ENCODE measurements around the gene PRXL2B.

- TF ChIP-seq, protein P1, sequence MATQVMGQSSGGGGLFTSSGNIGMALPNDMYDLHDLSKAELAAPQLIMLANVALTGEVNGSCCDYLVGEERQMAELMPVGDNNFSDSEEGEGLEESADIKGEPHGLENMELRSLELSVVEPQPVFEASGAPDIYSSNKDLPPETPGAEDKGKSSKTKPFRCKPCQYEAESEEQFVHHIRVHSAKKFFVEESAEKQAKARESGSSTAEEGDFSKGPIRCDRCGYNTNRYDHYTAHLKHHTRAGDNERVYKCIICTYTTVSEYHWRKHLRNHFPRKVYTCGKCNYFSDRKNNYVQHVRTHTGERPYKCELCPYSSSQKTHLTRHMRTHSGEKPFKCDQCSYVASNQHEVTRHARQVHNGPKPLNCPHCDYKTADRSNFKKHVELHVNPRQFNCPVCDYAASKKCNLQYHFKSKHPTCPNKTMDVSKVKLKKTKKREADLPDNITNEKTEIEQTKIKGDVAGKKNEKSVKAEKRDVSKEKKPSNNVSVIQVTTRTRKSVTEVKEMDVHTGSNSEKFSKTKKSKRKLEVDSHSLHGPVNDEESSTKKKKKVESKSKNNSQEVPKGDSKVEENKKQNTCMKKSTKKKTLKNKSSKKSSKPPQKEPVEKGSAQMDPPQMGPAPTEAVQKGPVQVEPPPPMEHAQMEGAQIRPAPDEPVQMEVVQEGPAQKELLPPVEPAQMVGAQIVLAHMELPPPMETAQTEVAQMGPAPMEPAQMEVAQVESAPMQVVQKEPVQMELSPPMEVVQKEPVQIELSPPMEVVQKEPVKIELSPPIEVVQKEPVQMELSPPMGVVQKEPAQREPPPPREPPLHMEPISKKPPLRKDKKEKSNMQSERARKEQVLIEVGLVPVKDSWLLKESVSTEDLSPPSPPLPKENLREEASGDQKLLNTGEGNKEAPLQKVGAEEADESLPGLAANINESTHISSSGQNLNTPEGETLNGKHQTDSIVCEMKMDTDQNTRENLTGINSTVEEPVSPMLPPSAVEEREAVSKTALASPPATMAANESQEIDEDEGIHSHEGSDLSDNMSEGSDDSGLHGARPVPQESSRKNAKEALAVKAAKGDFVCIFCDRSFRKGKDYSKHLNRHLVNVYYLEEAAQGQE (IDR thresholded peaks at IDR 0.05; ENCODE audit: unreplicated experiment): no peak
- TF ChIP-seq, protein P2, sequence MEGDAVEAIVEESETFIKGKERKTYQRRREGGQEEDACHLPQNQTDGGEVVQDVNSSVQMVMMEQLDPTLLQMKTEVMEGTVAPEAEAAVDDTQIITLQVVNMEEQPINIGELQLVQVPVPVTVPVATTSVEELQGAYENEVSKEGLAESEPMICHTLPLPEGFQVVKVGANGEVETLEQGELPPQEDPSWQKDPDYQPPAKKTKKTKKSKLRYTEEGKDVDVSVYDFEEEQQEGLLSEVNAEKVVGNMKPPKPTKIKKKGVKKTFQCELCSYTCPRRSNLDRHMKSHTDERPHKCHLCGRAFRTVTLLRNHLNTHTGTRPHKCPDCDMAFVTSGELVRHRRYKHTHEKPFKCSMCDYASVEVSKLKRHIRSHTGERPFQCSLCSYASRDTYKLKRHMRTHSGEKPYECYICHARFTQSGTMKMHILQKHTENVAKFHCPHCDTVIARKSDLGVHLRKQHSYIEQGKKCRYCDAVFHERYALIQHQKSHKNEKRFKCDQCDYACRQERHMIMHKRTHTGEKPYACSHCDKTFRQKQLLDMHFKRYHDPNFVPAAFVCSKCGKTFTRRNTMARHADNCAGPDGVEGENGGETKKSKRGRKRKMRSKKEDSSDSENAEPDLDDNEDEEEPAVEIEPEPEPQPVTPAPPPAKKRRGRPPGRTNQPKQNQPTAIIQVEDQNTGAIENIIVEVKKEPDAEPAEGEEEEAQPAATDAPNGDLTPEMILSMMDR (conservative IDR thresholded peaks at IDR 0.05; ENCODE audit: low read depth in 2 of 2): no peak
- TF ChIP-seq EZH2phosphoT487 (IDR thresholded peaks at IDR 0.05; ENCODE audit: unreplicated experiment) (no peak), ZNF331 (CRISPR knock-in tag; IDR thresholded peaks at IDR 0.05; ENCODE audit: low read depth) (no peak), EZH2 (IDR thresholded peaks at IDR 0.05; ENCODE audit: low read depth, unreplicated experiment) (no peak), NANOG (IDR thresholded peaks at IDR 0.05; ENCODE audit: borderline replicate concordance) (no peak), POLR2AphosphoS5 (IDR thresholded peaks at IDR 0.05; ENCODE audit: low read depth) (no peak), CREB1 (CRISPR knock-in tag; IDR thresholded peaks at IDR 0.05; ENCODE audit: low read depth) (no peak), ETS1 (IDR thresholded peaks at IDR 0.05) (no peak), STAT1 (IDR thresholded peaks at IDR 0.05; ENCODE audit: unreplicated experiment) (no peak), JUNB (IDR thresholded peaks at IDR 0.05; ENCODE audit: unreplicated experiment) (no peak), ZNF114 (CRISPR knock-in tag; IDR thresholded peaks at IDR 0.05) (no peak)
- TF ChIP-seq, protein P3, sequence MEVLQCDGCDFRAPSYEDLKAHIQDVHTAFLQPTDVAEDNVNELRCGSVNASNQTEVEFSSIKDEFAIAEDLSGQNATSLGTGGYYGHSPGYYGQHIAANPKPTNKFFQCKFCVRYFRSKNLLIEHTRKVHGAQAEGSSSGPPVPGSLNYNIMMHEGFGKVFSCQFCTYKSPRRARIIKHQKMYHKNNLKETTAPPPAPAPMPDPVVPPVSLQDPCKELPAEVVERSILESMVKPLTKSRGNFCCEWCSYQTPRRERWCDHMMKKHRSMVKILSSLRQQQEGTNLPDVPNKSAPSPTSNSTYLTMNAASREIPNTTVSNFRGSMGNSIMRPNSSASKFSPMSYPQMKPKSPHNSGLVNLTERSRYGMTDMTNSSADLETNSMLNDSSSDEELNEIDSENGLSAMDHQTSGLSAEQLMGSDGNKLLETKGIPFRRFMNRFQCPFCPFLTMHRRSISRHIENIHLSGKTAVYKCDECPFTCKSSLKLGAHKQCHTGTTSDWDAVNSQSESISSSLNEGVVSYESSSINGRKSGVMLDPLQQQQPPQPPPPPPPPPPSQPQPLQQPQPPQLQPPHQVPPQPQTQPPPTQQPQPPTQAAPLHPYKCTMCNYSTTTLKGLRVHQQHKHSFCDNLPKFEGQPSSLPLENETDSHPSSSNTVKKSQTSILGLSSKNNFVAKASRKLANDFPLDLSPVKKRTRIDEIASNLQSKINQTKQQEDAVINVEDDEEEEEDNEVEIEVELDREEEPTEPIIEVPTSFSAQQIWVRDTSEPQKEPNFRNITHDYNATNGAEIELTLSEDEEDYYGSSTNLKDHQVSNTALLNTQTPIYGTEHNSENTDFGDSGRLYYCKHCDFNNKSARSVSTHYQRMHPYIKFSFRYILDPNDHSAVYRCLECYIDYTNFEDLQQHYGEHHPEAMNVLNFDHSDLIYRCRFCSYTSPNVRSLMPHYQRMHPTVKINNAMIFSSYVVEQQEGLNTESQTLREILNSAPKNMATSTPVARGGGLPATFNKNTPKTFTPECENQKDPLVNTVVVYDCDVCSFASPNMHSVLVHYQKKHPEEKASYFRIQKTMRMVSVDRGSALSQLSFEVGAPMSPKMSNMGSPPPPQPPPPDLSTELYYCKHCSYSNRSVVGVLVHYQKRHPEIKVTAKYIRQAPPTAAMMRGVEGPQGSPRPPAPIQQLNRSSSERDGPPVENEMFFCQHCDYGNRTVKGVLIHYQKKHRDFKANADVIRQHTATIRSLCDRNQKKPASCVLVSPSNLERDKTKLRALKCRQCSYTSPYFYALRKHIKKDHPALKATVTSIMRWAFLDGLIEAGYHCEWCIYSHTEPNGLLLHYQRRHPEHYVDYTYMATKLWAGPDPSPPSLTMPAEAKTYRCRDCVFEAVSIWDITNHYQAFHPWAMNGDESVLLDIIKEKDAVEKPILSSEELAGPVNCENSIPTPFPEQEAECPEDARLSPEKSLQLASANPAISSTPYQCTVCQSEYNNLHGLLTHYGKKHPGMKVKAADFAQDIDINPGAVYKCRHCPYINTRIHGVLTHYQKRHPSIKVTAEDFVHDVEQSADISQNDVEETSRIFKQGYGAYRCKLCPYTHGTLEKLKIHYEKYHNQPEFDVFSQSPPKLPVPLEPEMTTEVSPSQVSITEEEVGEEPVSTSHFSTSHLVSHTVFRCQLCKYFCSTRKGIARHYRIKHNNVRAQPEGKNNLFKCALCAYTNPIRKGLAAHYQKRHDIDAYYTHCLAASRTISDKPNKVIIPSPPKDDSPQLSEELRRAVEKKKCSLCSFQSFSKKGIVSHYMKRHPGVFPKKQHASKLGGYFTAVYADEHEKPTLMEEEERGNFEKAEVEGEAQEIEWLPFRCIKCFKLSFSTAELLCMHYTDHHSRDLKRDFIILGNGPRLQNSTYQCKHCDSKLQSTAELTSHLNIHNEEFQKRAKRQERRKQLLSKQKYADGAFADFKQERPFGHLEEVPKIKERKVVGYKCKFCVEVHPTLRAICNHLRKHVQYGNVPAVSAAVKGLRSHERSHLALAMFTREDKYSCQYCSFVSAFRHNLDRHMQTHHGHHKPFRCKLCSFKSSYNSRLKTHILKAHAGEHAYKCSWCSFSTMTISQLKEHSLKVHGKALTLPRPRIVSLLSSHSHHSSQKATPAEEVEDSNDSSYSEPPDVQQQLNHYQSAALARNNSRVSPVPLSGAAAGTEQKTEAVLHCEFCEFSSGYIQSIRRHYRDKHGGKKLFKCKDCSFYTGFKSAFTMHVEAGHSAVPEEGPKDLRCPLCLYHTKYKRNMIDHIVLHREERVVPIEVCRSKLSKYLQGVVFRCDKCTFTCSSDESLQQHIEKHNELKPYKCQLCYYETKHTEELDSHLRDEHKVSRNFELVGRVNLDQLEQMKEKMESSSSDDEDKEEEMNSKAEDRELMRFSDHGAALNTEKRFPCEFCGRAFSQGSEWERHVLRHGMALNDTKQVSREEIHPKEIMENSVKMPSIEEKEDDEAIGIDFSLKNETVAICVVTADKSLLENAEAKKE (CRISPR knock-in tag; IDR thresholded peaks at IDR 0.05): no peak
Observed at GRCh38 chr1:2567083-2567679, 19.4 kb upstream of the PRXL2B start.
